ENCODE data around the gene SIPA1L3. TPM values are rescaled to one million over a fixed set of nuclear protein-coding genes. Genes with fewer than 3 reads are reported as not detected.

Gene SIPA1L3
- total and polyA plus RNA-seq, 2 of the 13 experiments (the other 11 are each of a cell fraction or from before 2014, with no cell fraction given) = 5.5 to 7.7 TPM

DNA sequence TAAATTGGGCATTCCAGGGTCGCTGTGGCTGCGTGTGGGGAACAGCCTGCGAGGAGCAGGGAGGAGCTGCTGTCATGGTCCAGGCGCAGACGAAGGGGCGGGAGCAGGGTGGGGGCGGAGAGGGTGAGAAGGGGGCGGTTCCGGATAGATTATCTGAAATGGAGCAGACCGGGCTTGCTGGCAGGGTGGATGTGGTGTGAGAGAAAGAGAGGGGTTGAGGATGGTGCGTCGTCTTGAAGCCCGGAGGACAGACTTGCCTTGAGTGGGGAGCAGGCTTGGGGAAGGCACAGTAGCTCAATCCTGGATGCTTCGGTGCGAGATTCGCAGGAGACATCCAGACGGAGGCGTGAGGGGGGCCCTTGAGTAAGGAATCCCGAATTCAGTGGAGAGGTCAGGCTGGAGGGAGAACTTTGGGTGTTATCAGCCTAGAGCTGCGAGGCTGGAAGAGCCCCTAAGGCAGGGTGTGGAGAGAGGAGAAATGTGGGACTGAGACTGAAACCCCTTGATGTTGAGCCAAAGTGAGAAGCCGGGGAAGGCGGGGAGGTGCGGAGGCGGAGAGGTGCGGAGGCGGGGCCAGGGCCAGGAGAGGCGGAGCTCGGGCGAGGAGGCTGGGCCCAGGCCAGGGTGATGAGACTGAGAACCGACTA lies 276.4 kb downstream of the SIPA1L3 start:
- no peaks in the 10 kb centered on the region for H3K79me2 ChIP-seq (ENCODE audit: insufficient read depth, low read length)
- H3K27me3 ChIP-seq (ENCODE audit: control insufficient read depth in 1 of 2, insufficient read depth in 2 of 2, low read length in 2 of 2) = no peaks in the 10 kb centered on the region
- H3K27ac ChIP-seq (ENCODE audit: extremely low read length, insufficient read depth, low read length) = no peak overlapping the region
- BruUV-seq (replicated peaks) = no TSS peak
- H3K36me3 ChIP-seq (replicated peaks in 1 of 2; ENCODE audit: control insufficient read depth in 1 of 2, insufficient read depth in 2 of 2, low read length in 2 of 2) = peaks cover 0 to 6% of the 10 kb centered on the region in 2 experiments; a peak in 3 of 5 replicates
- POLR2A ChIA-PET = no interaction called here
- no peak overlapping the region for H3K4me3 ChIP-seq (replicated peaks in 1 of 3; ENCODE audit: insufficient read depth in 1 of 3, low read depth in 2 of 3, low read length in 3 of 3)
- H3K9ac ChIP-seq (ENCODE audit: insufficient read depth, low read depth, low read length) = no peak overlapping the region
- H3K4me2 ChIP-seq (ENCODE audit: low read depth, low read length) = no peak overlapping the region
- H2AFZ ChIP-seq (ENCODE audit: low read length) = no peak overlapping the region
- no peaks in the 10 kb centered on the region for H4K20me1 ChIP-seq (ENCODE audit: insufficient read depth, low read length)
- in situ Hi-C loops (cut with HindIII; ENCODE audit: extremely low pct_ligation_motif_present, low pct_unique_long_range_greater_than_20kb) (no loop called here), intact Hi-C loops (cut with micrococcal nuclease; ENCODE audit: unreplicated experiment) (no loop called here)
- H3K9me3 ChIP-seq (ENCODE audit: low read length) = peaks cover 8% of the 10 kb centered on the region; the same call in 1 of the 2 replicates
- WGBS (ENCODE audit: low lambda C conversion rate) = 95% methylated on average over 30 of the region's 30 CpGs
- no peaks in the 10 kb centered on the region for H3K4me1 ChIP-seq (ENCODE audit: insufficient read depth, low read length)
- no peak for DNase-seq (ENCODE audit: low spot score)
- FAIRE-seq = no peak
- CTCF ChIA-PET (ENCODE audit: low intra/inter-chr PET ratio, low total read pairs) = no interaction called here
- TF ChIP-seq GZF1 (CRISPR knock-in tag; IDR thresholded peaks at IDR 0.05) (no peak), BRCA1 (CRISPR knock-in tag; IDR thresholded peaks at IDR 0.05) (no peak)
- no peak for ATAC-seq

DNA sequence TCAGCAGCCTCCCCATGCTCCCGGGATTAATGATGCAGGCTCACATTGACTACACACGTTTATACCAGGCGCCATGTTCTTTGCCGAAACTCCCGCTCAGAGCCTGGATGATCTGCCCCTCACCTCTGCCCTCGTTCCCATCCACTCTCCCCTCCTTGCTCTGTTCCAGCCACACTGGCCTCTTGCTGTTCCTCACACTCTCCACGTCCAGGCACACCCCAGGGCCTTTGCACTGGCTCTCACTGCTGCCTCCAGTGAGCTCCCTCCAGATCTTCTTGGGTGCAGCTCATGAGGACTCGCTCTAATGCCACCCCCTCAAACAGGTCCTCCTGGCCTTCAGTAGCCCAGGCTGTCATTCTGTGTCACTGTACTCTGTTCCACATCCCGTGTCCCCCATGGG lies 277.8 kb downstream of the SIPA1L3 start:
- no peak for ATAC-seq
- no TSS peak for BruUV-seq (replicated peaks)

More for the DNA sequence above, 277.8 kb downstream of the SIPA1L3 start:
- Histone ChIP-seq H3K27ac (ENCODE audit: extremely low read length, insufficient read depth, low read length) (no peak overlapping the region), H3K9ac (ENCODE audit: insufficient read depth, low read depth, low read length) (no peak overlapping the region), H4K20me1 (ENCODE audit: insufficient read depth, low read length) (no peaks in the 10 kb centered on the region), H3K4me3 (replicated peaks in 1 of 3; ENCODE audit: insufficient read depth in 1 of 3, low read depth in 2 of 3, low read length in 3 of 3) (no peak overlapping the region), H2AFZ (ENCODE audit: low read length) (no peak overlapping the region), H3K27me3 (ENCODE audit: control insufficient read depth in 1 of 2, insufficient read depth in 2 of 2, low read length in 2 of 2) (no peaks in the 10 kb centered on the region), H3K79me2 (ENCODE audit: insufficient read depth, low read length) (no peaks in the 10 kb centered on the region), H3K4me2 (ENCODE audit: low read depth, low read length) (no peak overlapping the region), H3K36me3 (replicated peaks in 1 of 2; ENCODE audit: control insufficient read depth in 1 of 2, insufficient read depth in 2 of 2, low read length in 2 of 2) (peaks cover 0 to 6% of the 10 kb centered on the region in 2 experiments; a peak in 3 of 5 replicates), H3K9me3 (ENCODE audit: low read length) (peaks cover 5% of the 10 kb centered on the region; the same call in 1 of the 2 replicates), H3K4me1 (ENCODE audit: insufficient read depth, low read length) (no peaks in the 10 kb centered on the region)
- WGBS (ENCODE audit: low lambda C conversion rate) = 91% methylated on average over 9 of the region's 9 CpGs
- FAIRE-seq = no peak
- ChIA-PET POLR2A (no interaction called here), CTCF (ENCODE audit: low intra/inter-chr PET ratio, low total read pairs) (no interaction called here)
- DNase-seq (ENCODE audit: low spot score) = no peak
- intact Hi-C loops (cut with micrococcal nuclease; ENCODE audit: unreplicated experiment) = no loop called here
- TF ChIP-seq, protein P1, sequence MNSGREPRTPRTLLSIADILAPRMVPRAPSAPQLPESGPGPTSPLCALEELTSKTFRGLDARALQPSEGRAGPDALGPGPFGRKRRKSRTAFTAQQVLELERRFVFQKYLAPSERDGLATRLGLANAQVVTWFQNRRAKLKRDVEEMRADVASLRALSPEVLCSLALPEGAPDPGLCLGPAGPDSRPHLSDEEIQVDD (CRISPR knock-in tag; IDR thresholded peaks at IDR 0.05; ENCODE audit: borderline replicate concordance) = no peak
- no peak for TF ChIP-seq NRL (CRISPR knock-in tag; IDR thresholded peaks at IDR 0.05; ENCODE audit: borderline replicate concordance)
- no peak for TF ChIP-seq TEAD3 (CRISPR knock-in tag; optimal IDR thresholded peaks at IDR 0.05; ENCODE audit: borderline replicate concordance)
- no peak for TF ChIP-seq HMG20A (CRISPR knock-in tag; IDR thresholded peaks at IDR 0.05; ENCODE audit: borderline replicate concordance)
- TF ChIP-seq SP4 (CRISPR knock-in tag; IDR thresholded peaks at IDR 0.05) = no peak
- TF ChIP-seq ZNF768 (CRISPR knock-in tag; IDR thresholded peaks at IDR 0.05) = no peak
- no peak for TF ChIP-seq CC2D1A (CRISPR knock-in tag; IDR thresholded peaks at IDR 0.05)
- no peak for TF ChIP-seq CREB1 (IDR thresholded peaks at IDR 0.05)
- TF ChIP-seq CREB1 (CRISPR knock-in tag; IDR thresholded peaks at IDR 0.05) = no peak
- TF ChIP-seq KDM2A (CRISPR knock-in tag; IDR thresholded peaks at IDR 0.05; ENCODE audit: borderline replicate concordance, low read depth) = no peak
- TF ChIP-seq NFIC (IDR thresholded peaks at IDR 0.05; ENCODE audit: low read length) = no peak
- TF ChIP-seq BRCA1 (CRISPR knock-in tag; IDR thresholded peaks at IDR 0.05) = no peak
- TF ChIP-seq NONO (IDR thresholded peaks at IDR 0.05) = no peak
- TF ChIP-seq NONO (CRISPR knock-in tag; conservative IDR thresholded peaks at IDR 0.05) = no peak
- TF ChIP-seq FOXK1 (CRISPR knock-in tag; IDR thresholded peaks at IDR 0.05; ENCODE audit: borderline replicate concordance, low read depth) = no peak
- no peak for TF ChIP-seq KDM1A (CRISPR knock-in tag; IDR thresholded peaks at IDR 0.05)
- no peak for TF ChIP-seq ESRRA (CRISPR knock-in tag; IDR thresholded peaks at IDR 0.05; ENCODE audit: low read depth)
- TF ChIP-seq, protein P2, sequence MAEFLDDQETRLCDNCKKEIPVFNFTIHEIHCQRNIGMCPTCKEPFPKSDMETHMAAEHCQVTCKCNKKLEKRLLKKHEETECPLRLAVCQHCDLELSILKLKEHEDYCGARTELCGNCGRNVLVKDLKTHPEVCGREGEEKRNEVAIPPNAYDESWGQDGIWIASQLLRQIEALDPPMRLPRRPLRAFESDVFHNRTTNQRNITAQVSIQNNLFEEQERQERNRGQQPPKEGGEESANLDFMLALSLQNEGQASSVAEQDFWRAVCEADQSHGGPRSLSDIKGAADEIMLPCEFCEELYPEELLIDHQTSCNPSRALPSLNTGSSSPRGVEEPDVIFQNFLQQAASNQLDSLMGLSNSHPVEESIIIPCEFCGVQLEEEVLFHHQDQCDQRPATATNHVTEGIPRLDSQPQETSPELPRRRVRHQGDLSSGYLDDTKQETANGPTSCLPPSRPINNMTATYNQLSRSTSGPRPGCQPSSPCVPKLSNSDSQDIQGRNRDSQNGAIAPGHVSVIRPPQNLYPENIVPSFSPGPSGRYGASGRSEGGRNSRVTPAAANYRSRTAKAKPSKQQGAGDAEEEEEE (CRISPR knock-in tag; IDR thresholded peaks at IDR 0.05; ENCODE audit: borderline replicate concordance) = no peak
- no peak for TF ChIP-seq ZNF33A (CRISPR knock-in tag; IDR thresholded peaks at IDR 0.05; ENCODE audit: borderline replicate concordance)
- in situ Hi-C loops (cut with HindIII; ENCODE audit: extremely low pct_ligation_motif_present, low pct_unique_long_range_greater_than_20kb) = no loop called here
